Measurements from ENCODE around the gene L1CAM. TPM values are rescaled to one million over a fixed set of nuclear protein-coding genes. Genes with fewer than 3 reads are reported as not detected.

The L1CAM gene
- total and polyA plus RNA-seq, 2 of the 8 experiments (the other 6 are each of a cell fraction or from before 2014, with no cell fraction given), result 11.0 to 43.0 TPM

- TF ChIP-seq CTBP2 (IDR thresholded peaks at IDR 0.05; ENCODE audit: borderline replicate concordance, insufficient read depth, insufficient read length, low read length) (no peak), FOSL1 (IDR thresholded peaks at IDR 0.05; ENCODE audit: insufficient read depth, low read depth, low read length) (no peak)
Measured at GRCh38 chrX:153878345-153878744, 7.6 kb downstream of the L1CAM start (continued).
